ENCODE results near the gene ADCY5. TPM values are rescaled to one million over a fixed set of nuclear protein-coding genes. Genes with fewer than 3 reads are reported as not detected.
"Not testable (repeated sequence)": the region's sequence is repeated elsewhere in the genome, so short reads cannot be mapped to it uniquely, and the experiment has no call there.

The ADCY5 gene
- under 1 TPM in 2 of 6 donors, not detected in 4; 0.04 to 0.09 TPM for polyA plus RNA-seq (ENCODE audit: low read depth in 6 of 6)

GRCh38 chr3:123448536-123449101 lies at the start of gene ADCY5:
Gene ADCY5 (minus strand): TSS chr3:123449090. CDS start chr3:123448545, 545 bp downstream.
- Mint-ChIP-seq H3K4me3 (peak within 1 kb of the TSS; percentile 64 to 85 (median 73)), H3K4me1 (peaks cover 5 to 7% (median 5%) of the 10 kb centered on the region in 3 donors), H3K36me3 (no peaks in the 10 kb centered on the region), H3K9me3 (no peaks in the 10 kb centered on the region), H3K27me3 (peaks cover 51 to 66% (median 60%) of the 10 kb centered on the region in 3 donors), H3K27ac (no peak within 1 kb of the TSS)
- DNase-seq (peak; percentile 6), ATAC-seq (ENCODE audit: low read depth in 2 of 2) (peak; percentile 11 to 26)

GRCh38 chr3:123493912-123494311 lies 45.0 kb upstream of the ADCY5 start:
- no peaks in the 10 kb centered on the region for H3K27me3 Mint-ChIP-seq
- H3K9me3 Mint-ChIP-seq: no peaks in the 10 kb centered on the region
- no peaks in the 10 kb centered on the region for H3K4me1 Mint-ChIP-seq
- no peak for DNase-seq
- H3K36me3 Mint-ChIP-seq: peaks cover 0 to 17% of the 10 kb centered on the region in 2 donors
- no peak for ATAC-seq (ENCODE audit: low read depth in 2 of 2)
- H3K27ac Mint-ChIP-seq: no peak overlapping the region
- H3K4me3 Mint-ChIP-seq: no peak overlapping the region

- Mint-ChIP-seq H3K27ac (no peak overlapping the region), H3K9me3 (no peaks in the 10 kb centered on the region), H3K36me3 (peaks cover 0 to 8% of the 10 kb centered on the region in 2 donors), H3K4me1 (no peaks in the 10 kb centered on the region), H3K4me3 (no peak overlapping the region), H3K27me3 (no peaks in the 10 kb centered on the region)
- ATAC-seq (ENCODE audit: low read depth in 2 of 2) (no peak), DNase-seq (no peak)
Measured at GRCh38 chr3:123491966-123492587, 43.2 kb upstream of the ADCY5 start.

- Mint-ChIP-seq H3K4me1 (no peaks in the 10 kb centered on the region), H3K9me3 (no peaks in the 10 kb centered on the region), H3K27ac (peak overlapping the region in 1 of 6 donors; percentile 39), H3K27me3 (peaks cover 0 to 9% (median 8%) of the 10 kb centered on the region in 3 donors), H3K36me3 (peaks cover 0 to 8% of the 10 kb centered on the region in 2 donors), H3K4me3 (peak overlapping the region in 1 of 8 donors; percentile 14)
- DNase-seq (peak; percentile 14), ATAC-seq (ENCODE audit: low read depth in 2 of 2) (no peak)
Measured at GRCh38 chr3:123489400-123490004, 40.6 kb upstream of the ADCY5 start.

GRCh38 chr3:123488645-123489347 lies 39.9 kb upstream of the ADCY5 start:
- no peak overlapping the region for H3K4me3 Mint-ChIP-seq
- H3K27ac Mint-ChIP-seq: no peak overlapping the region
- ATAC-seq (ENCODE audit: low read depth in 2 of 2): no peak
- peaks cover 0 to 8% of the 10 kb centered on the region in 2 donors for H3K36me3 Mint-ChIP-seq
- DNase-seq: no peak
- H3K9me3 Mint-ChIP-seq: no peaks in the 10 kb centered on the region
- H3K27me3 Mint-ChIP-seq: peaks cover 0 to 13% (median 8%) of the 10 kb centered on the region in 3 donors
- H3K4me1 Mint-ChIP-seq: no peaks in the 10 kb centered on the region

GRCh38 chr3:123487063-123487462 lies 38.2 kb upstream of the ADCY5 start:
- not testable (repeated sequence) for H3K4me3 Mint-ChIP-seq; H3K4me1 Mint-ChIP-seq; H3K36me3 Mint-ChIP-seq; ATAC-seq (ENCODE audit: low read depth in 2 of 2); DNase-seq; H3K9me3 Mint-ChIP-seq
- Mint-ChIP-seq H3K27me3 (peaks cover 4 to 13% (median 8%) of the 10 kb centered on the region in 3 donors), H3K27ac (peak overlapping the region in 1 of 6 donors; percentile 3)

- Mint-ChIP-seq H3K36me3 (peaks cover 0 to 4% of the 10 kb centered on the region in 2 donors), H3K27me3 (peaks cover 4 to 13% (median 8%) of the 10 kb centered on the region in 3 donors), H3K27ac (peak overlapping the region in 1 of 6 donors; percentile 91), H3K9me3 (no peaks in the 10 kb centered on the region), H3K4me1 (no peaks in the 10 kb centered on the region), H3K4me3 (no peak overlapping the region)
- DNase-seq: no peak
- ATAC-seq (ENCODE audit: low read depth in 2 of 2): no peak
Measured at GRCh38 chr3:123486460-123486859, 37.6 kb upstream of the ADCY5 start.

- peaks cover 4 to 13% (median 8%) of the 10 kb centered on the region in 3 donors for H3K27me3 Mint-ChIP-seq
- H3K9me3 Mint-ChIP-seq: no peaks in the 10 kb centered on the region
- H3K4me3 Mint-ChIP-seq: no peak overlapping the region
- H3K27ac Mint-ChIP-seq: no peak overlapping the region
- ATAC-seq (ENCODE audit: low read depth in 2 of 2): no peak
- H3K36me3 Mint-ChIP-seq: no peaks in the 10 kb centered on the region
- DNase-seq: no peak
- peaks cover 0 to 5% (median 3%) of the 10 kb centered on the region in 3 donors for H3K4me1 Mint-ChIP-seq
Measured at GRCh38 chr3:123485551-123485950, 36.7 kb upstream of the ADCY5 start.

GRCh38 chr3:123483146-123483545 lies 34.3 kb upstream of the ADCY5 start:
- Mint-ChIP-seq H3K4me3 (no peak overlapping the region), H3K9me3 (no peaks in the 10 kb centered on the region), H3K27me3 (peaks cover 4 to 21% (median 8%) of the 10 kb centered on the region in 3 donors)

GRCh38 chr3:123481722-123482457 lies 33.0 kb upstream of the ADCY5 start:
- peaks cover 0 to 10% (median 3%) of the 10 kb centered on the region in 3 donors for H3K4me1 Mint-ChIP-seq
- H3K36me3 Mint-ChIP-seq: no peaks in the 10 kb centered on the region
- peaks cover 13 to 21% (median 19%) of the 10 kb centered on the region in 3 donors for H3K27me3 Mint-ChIP-seq
- ATAC-seq (ENCODE audit: low read depth in 2 of 2) (no peak), DNase-seq (no peak)
- no peak overlapping the region for H3K4me3 Mint-ChIP-seq
- no peak overlapping the region for H3K27ac Mint-ChIP-seq
- H3K9me3 Mint-ChIP-seq: no peaks in the 10 kb centered on the region

More at GRCh38 chr3:123483146-123483545, 34.3 kb upstream of the ADCY5 start:
- H3K27ac Mint-ChIP-seq: no peak overlapping the region
- peaks cover 0 to 10% (median 3%) of the 10 kb centered on the region in 3 donors for H3K4me1 Mint-ChIP-seq
- DNase-seq: no peak
- no peak for ATAC-seq (ENCODE audit: low read depth in 2 of 2)
- H3K36me3 Mint-ChIP-seq: no peaks in the 10 kb centered on the region

GRCh38 chr3:123481071-123481470 lies 32.2 kb upstream of the ADCY5 start:
- DNase-seq: no peak
- Mint-ChIP-seq H3K27ac (no peak overlapping the region), H3K4me3 (no peak overlapping the region), H3K27me3 (peaks cover 15 to 25% (median 21%) of the 10 kb centered on the region in 3 donors), H3K9me3 (no peaks in the 10 kb centered on the region), H3K4me1 (peaks cover 0 to 10% (median 3%) of the 10 kb centered on the region in 3 donors), H3K36me3 (no peaks in the 10 kb centered on the region)
- ATAC-seq (ENCODE audit: low read depth in 2 of 2): no peak

GRCh38 chr3:123480428-123480827 lies 31.5 kb upstream of the ADCY5 start:
- H3K27ac Mint-ChIP-seq: peak overlapping the region in 2 of 6 donors; percentile 25 to 78
- H3K4me3 Mint-ChIP-seq: no peak overlapping the region
- peaks cover 0 to 10% (median 3%) of the 10 kb centered on the region in 3 donors for H3K4me1 Mint-ChIP-seq

GRCh38 chr3:123479891-123480290 lies 31.0 kb upstream of the ADCY5 start:
- H3K4me1 Mint-ChIP-seq: peaks cover 0 to 13% (median 3%) of the 10 kb centered on the region in 3 donors
- no peak overlapping the region for H3K4me3 Mint-ChIP-seq
- H3K36me3 Mint-ChIP-seq: no peaks in the 10 kb centered on the region
- ATAC-seq (ENCODE audit: low read depth in 2 of 2) (no peak), DNase-seq (no peak)
- peaks cover 20 to 27% (median 25%) of the 10 kb centered on the region in 3 donors for H3K27me3 Mint-ChIP-seq
- H3K27ac Mint-ChIP-seq: no peak overlapping the region
- no peaks in the 10 kb centered on the region for H3K9me3 Mint-ChIP-seq

More at GRCh38 chr3:123480428-123480827, 31.5 kb upstream of the ADCY5 start:
- DNase-seq: no peak
- no peaks in the 10 kb centered on the region for H3K9me3 Mint-ChIP-seq
- no peaks in the 10 kb centered on the region for H3K36me3 Mint-ChIP-seq
- peak; percentile 43 to 45 for ATAC-seq (ENCODE audit: low read depth in 2 of 2)
- peaks cover 16 to 27% (median 25%) of the 10 kb centered on the region in 3 donors for H3K27me3 Mint-ChIP-seq

Measured in naive B cell (primary cell).